ENCODE data around the gene TRIM28. TPM values are rescaled to one million over a fixed set of nuclear protein-coding genes. Genes with fewer than 3 reads are reported as not detected.

Gene TRIM28
- total RNA-seq, 1 experiment from 2014 or later: 908 TPM

- TF ChIP-seq RAD21 (IDR thresholded peaks at IDR 0.05; ENCODE audit: low read depth) (no peak), FOSL1 (IDR thresholded peaks at IDR 0.05; ENCODE audit: low read depth) (no peak), JUND (IDR thresholded peaks at IDR 0.05) (no peak), SRF (IDR thresholded peaks at IDR 0.05; ENCODE audit: low read depth) (no peak), TCF7L2 (IDR thresholded peaks at IDR 0.05; ENCODE audit: borderline replicate concordance, extremely low read depth, insufficient read depth, insufficient read length) (no peak), CBX3 (IDR thresholded peaks at IDR 0.05; ENCODE audit: low read depth) (no peak), YY1 (IDR thresholded peaks at IDR 0.05; ENCODE audit: extremely low read depth, insufficient replicate concordance, low read depth, low read length) (no peak), ZNF274 (IDR thresholded peaks at IDR 0.05; ENCODE audit: low read depth, low read length) (no peak), SP1 (IDR thresholded peaks at IDR 0.05; ENCODE audit: low read depth) (no peak)
- TF ChIP-seq, protein P1, sequence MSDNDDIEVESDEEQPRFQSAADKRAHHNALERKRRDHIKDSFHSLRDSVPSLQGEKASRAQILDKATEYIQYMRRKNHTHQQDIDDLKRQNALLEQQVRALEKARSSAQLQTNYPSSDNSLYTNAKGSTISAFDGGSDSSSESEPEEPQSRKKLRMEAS (IDR thresholded peaks at IDR 0.05): no peak
- TF ChIP-seq, protein P2, sequence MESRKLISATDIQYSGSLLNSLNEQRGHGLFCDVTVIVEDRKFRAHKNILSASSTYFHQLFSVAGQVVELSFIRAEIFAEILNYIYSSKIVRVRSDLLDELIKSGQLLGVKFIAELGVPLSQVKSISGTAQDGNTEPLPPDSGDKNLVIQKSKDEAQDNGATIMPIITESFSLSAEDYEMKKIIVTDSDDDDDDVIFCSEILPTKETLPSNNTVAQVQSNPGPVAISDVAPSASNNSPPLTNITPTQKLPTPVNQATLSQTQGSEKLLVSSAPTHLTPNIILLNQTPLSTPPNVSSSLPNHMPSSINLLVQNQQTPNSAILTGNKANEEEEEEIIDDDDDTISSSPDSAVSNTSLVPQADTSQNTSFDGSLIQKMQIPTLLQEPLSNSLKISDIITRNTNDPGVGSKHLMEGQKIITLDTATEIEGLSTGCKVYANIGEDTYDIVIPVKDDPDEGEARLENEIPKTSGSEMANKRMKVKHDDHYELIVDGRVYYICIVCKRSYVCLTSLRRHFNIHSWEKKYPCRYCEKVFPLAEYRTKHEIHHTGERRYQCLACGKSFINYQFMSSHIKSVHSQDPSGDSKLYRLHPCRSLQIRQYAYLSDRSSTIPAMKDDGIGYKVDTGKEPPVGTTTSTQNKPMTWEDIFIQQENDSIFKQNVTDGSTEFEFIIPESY (IDR thresholded peaks at IDR 0.05; ENCODE audit: extremely low read depth, insufficient replicate concordance, low read length): no peak
- TF ChIP-seq, protein P3, sequence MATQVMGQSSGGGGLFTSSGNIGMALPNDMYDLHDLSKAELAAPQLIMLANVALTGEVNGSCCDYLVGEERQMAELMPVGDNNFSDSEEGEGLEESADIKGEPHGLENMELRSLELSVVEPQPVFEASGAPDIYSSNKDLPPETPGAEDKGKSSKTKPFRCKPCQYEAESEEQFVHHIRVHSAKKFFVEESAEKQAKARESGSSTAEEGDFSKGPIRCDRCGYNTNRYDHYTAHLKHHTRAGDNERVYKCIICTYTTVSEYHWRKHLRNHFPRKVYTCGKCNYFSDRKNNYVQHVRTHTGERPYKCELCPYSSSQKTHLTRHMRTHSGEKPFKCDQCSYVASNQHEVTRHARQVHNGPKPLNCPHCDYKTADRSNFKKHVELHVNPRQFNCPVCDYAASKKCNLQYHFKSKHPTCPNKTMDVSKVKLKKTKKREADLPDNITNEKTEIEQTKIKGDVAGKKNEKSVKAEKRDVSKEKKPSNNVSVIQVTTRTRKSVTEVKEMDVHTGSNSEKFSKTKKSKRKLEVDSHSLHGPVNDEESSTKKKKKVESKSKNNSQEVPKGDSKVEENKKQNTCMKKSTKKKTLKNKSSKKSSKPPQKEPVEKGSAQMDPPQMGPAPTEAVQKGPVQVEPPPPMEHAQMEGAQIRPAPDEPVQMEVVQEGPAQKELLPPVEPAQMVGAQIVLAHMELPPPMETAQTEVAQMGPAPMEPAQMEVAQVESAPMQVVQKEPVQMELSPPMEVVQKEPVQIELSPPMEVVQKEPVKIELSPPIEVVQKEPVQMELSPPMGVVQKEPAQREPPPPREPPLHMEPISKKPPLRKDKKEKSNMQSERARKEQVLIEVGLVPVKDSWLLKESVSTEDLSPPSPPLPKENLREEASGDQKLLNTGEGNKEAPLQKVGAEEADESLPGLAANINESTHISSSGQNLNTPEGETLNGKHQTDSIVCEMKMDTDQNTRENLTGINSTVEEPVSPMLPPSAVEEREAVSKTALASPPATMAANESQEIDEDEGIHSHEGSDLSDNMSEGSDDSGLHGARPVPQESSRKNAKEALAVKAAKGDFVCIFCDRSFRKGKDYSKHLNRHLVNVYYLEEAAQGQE (IDR thresholded peaks at IDR 0.05; ENCODE audit: low read depth): no peak
- ATAC-seq (no peak), DNase-seq (ENCODE audit: low read depth, low spot score) (no peak)
- peaks cover 0 to 2% of the 10 kb centered on the region in 2 experiments; a peak in 1 of 4 replicates for H3K36me3 ChIP-seq (ENCODE audit: control insufficient read depth in 1 of 2, insufficient read depth in 2 of 2, low read length in 2 of 2)
- H3K79me2 ChIP-seq (ENCODE audit: insufficient read depth, low read length): peaks cover 28% of the 10 kb centered on the region
- POLR2A ChIA-PET: no interaction called here
- no peaks in the 10 kb centered on the region for H3K9me3 ChIP-seq (ENCODE audit: control insufficient read depth in 1 of 2, insufficient read depth in 1 of 2, low read depth in 1 of 2, low read length in 2 of 2)
- CTCF ChIA-PET: no interaction called here
- no peaks in the 10 kb centered on the region for H4K20me1 ChIP-seq (ENCODE audit: insufficient read depth)
- H3K4me1 ChIP-seq (ENCODE audit: control insufficient read depth in 1 of 2, insufficient read depth in 2 of 2, low read length in 2 of 2): peaks cover 6 to 18% of the 10 kb centered on the region in 2 experiments
- no peaks in the 10 kb centered on the region for H3K27me3 ChIP-seq (ENCODE audit: insufficient read depth, low read length)
- 0 out of 2 replicates have a peak overlapping the region, but pooled peaks have one; percentile 4 for H3K27ac ChIP-seq (ENCODE audit: low read depth, low read length)
- intact Hi-C loops (cut with micrococcal nuclease): no loop called here
- no peaks in the 10 kb centered on the region for H3K9me2 ChIP-seq (ENCODE audit: insufficient read depth)
- H3K4me3 ChIP-seq (replicated peaks in 1 of 2; ENCODE audit: low read depth in 1 of 2, low read length in 2 of 2): no peak overlapping the region
- BruUV-seq (replicated peaks): no TSS peak
- RAD21 ChIA-PET (ENCODE audit: low non-redundant PET in 1 of 2, low total read pairs in 2 of 2, uncharacterized antibody in 2 of 2, unreplicated experiment in 2 of 2): no interaction called here
- no peak overlapping the region for H2AFZ ChIP-seq (ENCODE audit: low read depth, low read length, poor library complexity, severe bottlenecking)
- H3K4me2 ChIP-seq (ENCODE audit: low read length): no peak overlapping the region
- H3K9ac ChIP-seq (ENCODE audit: low read length): no peak overlapping the region
Observed at GRCh38 chr19:58562122-58563033, 18.5 kb downstream of the TRIM28 start.

Data from HCT116 (cell line).